SK-N-SH (cell line): Measurements from ENCODE around the gene INPP5K. TPM values are rescaled to one million over a fixed set of nuclear protein-coding genes. Genes with fewer than 3 reads are reported as not detected.
"Not testable (repeated sequence)": the region's sequence is repeated elsewhere in the genome, so short reads cannot be mapped to it uniquely, and the experiment has no call there.

Experiments used
- CTCF ChIA-PET: fragments of 300-600, 350-600 bp; formaldehyde crosslinking; extraction: SDS; loops from one replicate; lab custom pipeline; 2021; lab: Yijun Ruan, JAX
- POLR2A ChIA-PET: fragments of 350-600 bp; sonication (Branson Sonifier 250); formaldehyde crosslinking; extraction: SDS; loops from one replicate; lab custom pipeline; 2020; ENCODE audit warnings: antibody characterized with exemption, inconsistent platforms; lab: Yijun Ruan, JAX
- DNase-seq: peaks from one replicate; pipeline ENCODE4 v3.0.0; 2012
- H2AFZ ChIP-seq: fragments of 200-600 bp; sonication (generic); 2 replicates; pipeline ENCODE4 v1.8.1; 2016; ENCODE audit warnings: antibody characterized with exemption, mild to moderate bottlenecking, low read depth
- H3F3A ChIP-seq: fragments of 200-600 bp; sonication (generic); replicated peaks from 2 replicates; pipeline ENCODE3; 2016; ENCODE audit warnings: antibody characterized with exemption, mild to moderate bottlenecking; ENCODE audit not compliant: insufficient read depth
- H3K27ac ChIP-seq, 2 experiments: fragments of 200-500 bp in 1 of 2; fragments of 200-600 bp in 1 of 2; sonication (Bioruptor generic) in 1 of 2; sonication (generic), shearing (Covaris generic) in 1 of 2; 2 replicates each; pipeline versions ENCODE4 v1.5.1 to v1.6.1; 2014 to 2016; ENCODE audit warnings: low read depth in 2 of 2, inconsistent platforms in 1 of 2, low read length in 1 of 2, mild to moderate bottlenecking in 1 of 2, mixed read lengths in 1 of 2
- H3K27me3 ChIP-seq: fragments of 200-600 bp; sonication (generic), shearing (Covaris generic); 2 replicates; pipeline ENCODE4 v1.6.1; 2016; ENCODE audit warnings: mixed run types; ENCODE audit not compliant: insufficient read depth
- H3K36me3 ChIP-seq, 2 experiments: fragments of 200-500 bp in 1 of 2; fragments of 200-600 bp in 1 of 2; sonication (Bioruptor generic) in 1 of 2; sonication (generic) in 1 of 2; replicated peaks in 1 of 2; 2 replicates each; pipeline versions ENCODE3 to v1.5.1; 2014 to 2016; ENCODE audit warnings: low read length in 1 of 2, mild to moderate bottlenecking in 1 of 2; ENCODE audit not compliant: insufficient read depth in 2 of 2, control insufficient read depth in 1 of 2
- H3K4me1 ChIP-seq, 2 experiments: fragments of 200-500 bp in 1 of 2; fragments of 200-600 bp in 1 of 2; sonication (Bioruptor generic) in 1 of 2; sonication (generic), shearing (Covaris generic) in 1 of 2; 2 replicates each; pipeline versions ENCODE4 v1.5.1 to v1.6.1; 2014 to 2016; ENCODE audit warnings: low read depth in 1 of 2, low read length in 1 of 2, mixed run types in 1 of 2; ENCODE audit not compliant: insufficient read depth in 2 of 2, control insufficient read depth in 1 of 2
- H3K4me2 ChIP-seq: fragments of 200-600 bp; sonication (generic), shearing (Covaris generic); 2 replicates; pipeline ENCODE4 v1.6.1; 2017; ENCODE audit warnings: mixed run types
- H3K4me3 ChIP-seq, 2 experiments: fragments of 200-500 bp in 1 of 2; fragments of 200-600 bp in 1 of 2; sonication (Bioruptor generic) in 1 of 2; sonication (generic), shearing (Covaris generic) in 1 of 2; 2 replicates each; pipeline versions ENCODE4 v1.5.1 to v1.8.1; 2014 to 2016; ENCODE audit warnings: low read depth in 2 of 2, inconsistent platforms in 1 of 2, low read length in 1 of 2, mild to moderate bottlenecking in 1 of 2, mixed read lengths in 1 of 2, moderate library complexity in 1 of 2
- H3K79me2 ChIP-seq: fragments of 200-600 bp; sonication (generic); 2 replicates; pipeline ENCODE4 v1.8.1; 2017; ENCODE audit warnings: mild to moderate bottlenecking; ENCODE audit not compliant: insufficient read depth
- H3K9ac ChIP-seq: fragments of 200-600 bp; sonication (generic); 2 replicates; pipeline ENCODE4 v1.6.1; 2017; ENCODE audit warnings: mixed run types
- H3K9me2 ChIP-seq: fragments of 200-600 bp; sonication (generic); 2 replicates; pipeline ENCODE4 v1.6.1; 2017; ENCODE audit warnings: mixed run types
- H3K9me3 ChIP-seq: fragments of 200-600 bp; sonication (generic); 2 replicates; pipeline ENCODE4 v1.6.1; 2017; ENCODE audit warnings: mixed run types, mild to moderate bottlenecking, moderate library complexity
- H4K20me1 ChIP-seq: fragments of 200-600 bp; sonication (generic); 2 replicates; pipeline ENCODE4 v1.6.1; 2017; ENCODE audit warnings: mild to moderate bottlenecking, mixed run types; ENCODE audit not compliant: insufficient read depth
- CHD2 ChIP-seq: fragments of 150-350 bp; IDR thresholded peaks from 2 replicates; pipeline ENCODE4 v1.6.1; 2018; ENCODE audit warnings: low read length; ENCODE audit not compliant: partially characterized antibody
- ELF1 ChIP-seq: IDR thresholded peaks from 2 replicates; pipeline ENCODE4 v1.4.0; 2012
- EZH2phosphoT487 ChIP-seq: fragments of 200-600 bp; sonication (generic); IDR thresholded peaks from 2 replicates; pipeline ENCODE4 v1.6.1; 2017; ENCODE audit warnings: low read depth, mixed run types, mild to moderate bottlenecking, antibody characterized with exemption, moderate library complexity, borderline replicate concordance
- FOSL2 ChIP-seq: IDR thresholded peaks from 2 replicates; pipeline ENCODE4 v1.4.0; 2012; ENCODE audit warnings: low read depth, mild to moderate bottlenecking, moderate library complexity, borderline replicate concordance
- GATA2 ChIP-seq: sonication (generic); formaldehyde crosslinking; IDR thresholded peaks from 2 replicates; pipeline ENCODE4 v1.5.0; 2020; ENCODE audit warnings: mild to moderate bottlenecking, missing genetic modification reagents
- IRF3 ChIP-seq: fragments of 150-350 bp; IDR thresholded peaks from 2 replicates; pipeline ENCODE4 v1.6.1; 2016; ENCODE audit warnings: mild to moderate bottlenecking, low read depth, low read length
- MXI1 ChIP-seq: IDR thresholded peaks from 2 replicates; pipeline ENCODE4 v1.6.1; 2012; ENCODE audit warnings: mild to moderate bottlenecking, low read depth, low read length, improper control_type of control experiment
- PBX3 ChIP-seq: IDR thresholded peaks from 2 replicates; pipeline ENCODE4; 2012
- RAD21 ChIP-seq: IDR thresholded peaks from 2 replicates; pipeline ENCODE4 v1.6.1; 2012; ENCODE audit warnings: mild to moderate bottlenecking, low read length
- REST ChIP-seq: IDR thresholded peaks from 2 replicates; pipeline ENCODE4 v1.6.1; 2012; ENCODE audit warnings: mild to moderate bottlenecking, low read depth, low read length, moderate library complexity
- SIN3A ChIP-seq: IDR thresholded peaks from 2 replicates; pipeline ENCODE4 v1.6.1; 2012; ENCODE audit warnings: low read depth, mild to moderate bottlenecking, low read length, moderate library complexity, borderline replicate concordance
- SMC3 ChIP-seq: IDR thresholded peaks from 2 replicates; pipeline ENCODE4 v1.6.1; 2012; ENCODE audit warnings: low read depth, low read length, improper control_type of control experiment
- ZBTB33 ChIP-seq: IDR thresholded peaks from 2 replicates; pipeline ENCODE4 v1.4.0; 2012; ENCODE audit warnings: low read depth, borderline replicate concordance
- WGBS: methylation state at CpG from one replicate; pipeline ENCODE4 v1.1.6; 2017; ENCODE audit warnings: low lambda C conversion rate; 5-methylcytosine and 5-hydroxymethylcytosine counted together
- polyA plus RNA-seq, 3 experiments: library from polyadenylated mRNA; depleted of rRNA; stranded (reverse); fragments of >200 nt; gene quantifications; 2 replicates each; pipeline ENCODE4 v1.2.3, GENCODE V29; 2012

Gene INPP5K
- polyA plus RNA-seq, 1 of the 3 experiments (the other 2 are of a cell fraction): 26.2 TPM

GRCh38 chr17:1454541-1454940 lies 61.9 kb downstream of the INPP5K start:
- 35% methylated on average over 9 of the region's 9 CpGs for WGBS
- peak overlapping the region; percentile 98 for H3K9ac ChIP-seq
- CTCF ChIA-PET: interaction anchor here (0.9 to 1.6 kb wide), 2 partner anchors 21 to 89 kb away, joined by 3 to 6 read pairs; no protein-coding TSS in a partner anchor

GRCh38 chr17:1453694-1454093 lies 62.7 kb downstream of the INPP5K start:
- H3K4me1 ChIP-seq, H3K27ac ChIP-seq, H3K4me3 ChIP-seq, H3K4me2 ChIP-seq, DNase-seq, POLR2A ChIA-PET, H3K9ac ChIP-seq, H3K9me2 ChIP-seq, H2AFZ ChIP-seq, H3K9me3 ChIP-seq, H3K27me3 ChIP-seq: not testable (repeated sequence)
- 94% methylated on average over 11 of the region's 11 CpGs for WGBS
- H4K20me1 ChIP-seq: peaks cover 69% of the 10 kb centered on the region
- peaks cover 16% of the 10 kb centered on the region for H3F3A ChIP-seq
- H3K36me3 ChIP-seq: peaks cover 3 to 11% of the 10 kb centered on the region in 2 experiments
- peaks cover 73% of the 10 kb centered on the region for H3K79me2 ChIP-seq
- CTCF ChIA-PET: interaction anchor here (0.6 to 0.9 kb wide), 2 partner anchors 15 to 88 kb away, joined by 3 to 6 read pairs; no protein-coding TSS in a partner anchor

More at GRCh38 chr17:1454541-1454940, 61.9 kb downstream of the INPP5K start:
- POLR2A ChIA-PET: no interaction called here
- Histone ChIP-seq H3K36me3 (peaks cover 3 to 11% of the 10 kb centered on the region in 2 experiments), H3K9me3 (no peaks in the 10 kb centered on the region), H3K4me1 (peaks cover 0 to 8% of the 10 kb centered on the region in 2 experiments; a peak in 1 of 4 replicates), H2AFZ (no peak overlapping the region), H3K27me3 (no peaks in the 10 kb centered on the region), H3K27ac (peak overlapping the region in 1 of 2 experiments; percentile 92; a peak in 2 of 4 replicates), H3K4me3 (peak overlapping the region; percentile 78), H4K20me1 (peaks cover 61% of the 10 kb centered on the region), H3F3A (peaks cover 14% of the 10 kb centered on the region), H3K4me2 (peak overlapping the region; percentile 91), H3K79me2 (peaks cover 65% of the 10 kb centered on the region), H3K9me2 (no peaks in the 10 kb centered on the region)
- DNase-seq: no peak
- TF ChIP-seq CHD2 (no peak), MXI1 (no peak), EZH2phosphoT487 (no peak), REST (no peak)

GRCh38 chr17:1452836-1453235 lies 63.6 kb downstream of the INPP5K start:
- H3K4me3 ChIP-seq: no peak overlapping the region
- H3K9ac ChIP-seq: no peak overlapping the region
- peaks cover 82% of the 10 kb centered on the region for H3K79me2 ChIP-seq
- no peaks in the 10 kb centered on the region for H3K27me3 ChIP-seq
- H4K20me1 ChIP-seq: peaks cover 78% of the 10 kb centered on the region
- POLR2A ChIA-PET: no interaction called here
- peaks cover 3 to 18% of the 10 kb centered on the region in 2 experiments for H3K36me3 ChIP-seq
- CTCF ChIA-PET: no interaction called here
- peaks cover 0 to 8% of the 10 kb centered on the region in 2 experiments; a peak in 1 of 4 replicates for H3K4me1 ChIP-seq
- no peaks in the 10 kb centered on the region for H3K9me2 ChIP-seq
- no peak for DNase-seq
- no peak overlapping the region for H3K4me2 ChIP-seq
- no peak overlapping the region for H2AFZ ChIP-seq
- peaks cover 18% of the 10 kb centered on the region for H3F3A ChIP-seq
- no peaks in the 10 kb centered on the region for H3K9me3 ChIP-seq
- no peak overlapping the region for H3K27ac ChIP-seq
- 89% methylated on average over 5 of the region's 5 CpGs for WGBS
- TF ChIP-seq SMC3 (no peak), IRF3 (no peak), PBX3 (no peak), FOSL2 (no peak), RAD21 (no peak), SIN3A (no peak), ELF1 (no peak), GATA2 (CRISPR knock-in tag) (no peak), ZBTB33 (no peak), CHD2 (no peak)
